SKM-1 (cell line): ENCODE results near the gene CCR1.
A peak's percentile ranks its signal among the peaks of the same experiment; 100 is the strongest.

Experiments used
- DNase-seq: peaks from one replicate; lab custom pipeline; 2025; ENCODE audit not compliant: unreplicated experiment; lab: John Stamatoyannopoulos, UW

Gene CCR1

GRCh38 chr3:46208167-46208704, at the start of gene CCR1:
Gene CCR1, minus strand, starts transcription at chr3:46208313. Its CDS starts 4,000 bp downstream, at chr3:46204313.
- peak; percentile 71 for DNase-seq

GRCh38 chr3:46252980-46253379, 44.9 kb upstream of the CCR1 start:
- no peak for DNase-seq

GRCh38 chr3:46245146-46245545, 37.0 kb upstream of the CCR1 start:
- DNase-seq, result no peak

- DNase-seq, result no peak
These were observed 35.4 kb upstream of the CCR1 start for GRCh38 chr3:46243560-46243959.

- DNase-seq, result no peak
These were observed 34.0 kb upstream of the CCR1 start, which contains the start of gene CCR3 for GRCh38 chr3:46242120-46242519. Gene CCR3, plus strand, starts transcription at chr3:46242460. Its CDS starts 22,699 bp downstream, at chr3:46265159.

- DNase-seq, result no peak
These were observed 31.8 kb upstream of the CCR1 start for GRCh38 chr3:46239952-46240351.

- DNase-seq, result no peak
These were observed 31.3 kb upstream of the CCR1 start for GRCh38 chr3:46239301-46239938.

- DNase-seq, result no peak
These were observed 30.3 kb upstream of the CCR1 start for GRCh38 chr3:46238386-46238785.

- peak; percentile 76 for DNase-seq
These were observed 28.4 kb upstream of the CCR1 start for GRCh38 chr3:46236294-46237054.

GRCh38 chr3:46235425-46235824, 27.3 kb upstream of the CCR1 start:
- no peak for DNase-seq

GRCh38 chr3:46233194-46233593, 25.1 kb upstream of the CCR1 start:
- DNase-seq, result no peak

- DNase-seq, result no peak
These were observed 23.2 kb upstream of the CCR1 start for GRCh38 chr3:46231323-46231722.

- peak; percentile 77 for DNase-seq
These were observed 20.4 kb upstream of the CCR1 start for GRCh38 chr3:46228260-46229242.

GRCh38 chr3:46222435-46223161, 14.5 kb upstream of the CCR1 start:
- DNase-seq, result peak; percentile 92

GRCh38 chr3:46221938-46222337, 13.8 kb upstream of the CCR1 start:
- DNase-seq, result no peak

GRCh38 chr3:46221391-46221790, 13.3 kb upstream of the CCR1 start:
- peak; percentile 89 for DNase-seq

- DNase-seq, result no peak
These were observed 10.1 kb upstream of the CCR1 start for GRCh38 chr3:46218196-46218709.

- no peak for DNase-seq
These were observed 7.8 kb upstream of the CCR1 start for GRCh38 chr3:46215810-46216414.

GRCh38 chr3:46214751-46215352, 6.7 kb upstream of the CCR1 start:
- no peak for DNase-seq
